GM12878 (cell line): Measurements from ENCODE around the gene MYO9B.

Source experiments
- BRCA1 ChIP-seq: IDR thresholded peaks from 2 replicates; pipeline ENCODE4 v1.6.1; 2011; ENCODE audit warnings: low read depth, low read length, improper control_type of control experiment
- CEBPB ChIP-seq, 2 experiments: fragments of 150-350 bp in 1 of 2; IDR thresholded peaks; 2 replicates each; pipeline ENCODE4 v1.6.1; 2012 to 2014; ENCODE audit warnings: low read depth in 2 of 2, low read length in 2 of 2, borderline replicate concordance in 1 of 2, inconsistent platforms in 1 of 2
- CTCF ChIP-seq, 3 experiments: IDR thresholded peaks in 2 of 3; conservative IDR thresholded peaks in 1 of 3; 2 replicates each; pipeline ENCODE4 v1.5.1; 2011; ENCODE audit warnings: low read depth in 3 of 3, low read length in 3 of 3, mild to moderate bottlenecking in 3 of 3, control low read depth in 2 of 3, moderate library complexity in 2 of 3, inconsistent platforms in 1 of 3, mixed read lengths in 1 of 3; ENCODE audit not compliant: control insufficient read depth in 2 of 3, insufficient read depth in 1 of 3; ENCODE audit errors: extremely low read depth in 1 of 3
- EP300 ChIP-seq, 2 experiments: fragments of 150-350 bp in 1 of 2; IDR thresholded peaks; 2 replicates each; pipeline ENCODE4 v1.6.1; 2011 to 2012; ENCODE audit warnings: low read depth in 2 of 2, low read length in 2 of 2, borderline replicate concordance in 1 of 2, improper control_type of control experiment in 1 of 2, inconsistent platforms in 1 of 2; ENCODE audit not compliant: control insufficient read depth in 1 of 2
- EZH2 ChIP-seq: IDR thresholded peaks from 2 replicates; pipeline ENCODE4 v1.6.1; 2012; ENCODE audit warnings: low read depth, mild to moderate bottlenecking, control low read depth, inconsistent platforms, low read length, borderline replicate concordance; ENCODE audit not compliant: control insufficient read depth
- PKNOX1 ChIP-seq: fragments of 450-650 bp; IDR thresholded peaks from 2 replicates; pipeline ENCODE4 v1.6.1; 2016; ENCODE audit warnings: mild to moderate bottlenecking
- RAD21 ChIP-seq: IDR thresholded peaks from 2 replicates; pipeline ENCODE4 v1.6.1; 2011; ENCODE audit warnings: mild to moderate bottlenecking, low read depth, low read length, moderate library complexity; ENCODE audit not compliant: insufficient read depth
- REST ChIP-seq: IDR thresholded peaks from 2 replicates; pipeline ENCODE4 v1.6.1; 2012; ENCODE audit warnings: mild to moderate bottlenecking, low read depth, low read length
- SMC3 ChIP-seq: IDR thresholded peaks from 2 replicates; pipeline ENCODE4 v1.6.1; 2011; ENCODE audit warnings: low read length, improper control_type of control experiment, borderline replicate concordance
- TAF1 ChIP-seq: IDR thresholded peaks from 2 replicates; pipeline ENCODE4 v1.6.1; 2011; ENCODE audit warnings: mild to moderate bottlenecking, low read depth, low read length, borderline replicate concordance
- ZBTB11 ChIP-seq: fragments of 450-650 bp; formaldehyde crosslinking; IDR thresholded peaks from 2 replicates; pipeline ENCODE4 v1.5.0; 2022; ENCODE audit warnings: mild to moderate bottlenecking, missing genetic modification characterization
- ZBTB40 ChIP-seq: fragments of 450-650 bp; IDR thresholded peaks from 2 replicates; pipeline ENCODE4 v1.6.1; 2016; ENCODE audit warnings: mild to moderate bottlenecking, moderate library complexity, borderline replicate concordance

- no peak for TF ChIP-seq EZH2
- TF ChIP-seq SMC3 = no peak
- TF ChIP-seq CTCF (IDR thresholded peaks at IDR 0.05 in 2 of 3, conservative IDR thresholded peaks at IDR 0.05 in 1 of 3; ENCODE audit: control insufficient read depth in 2 of 3, extremely low read depth in 1 of 3, insufficient read depth in 1 of 3, low read depth in 3 of 3, low read length in 3 of 3) = no peak
- no peak for TF ChIP-seq RAD21
- TF ChIP-seq BRCA1 = no peak
- TF ChIP-seq TAF1 = no peak
- no peak for TF ChIP-seq CEBPB (IDR thresholded peaks at IDR 0.05; ENCODE audit: borderline replicate concordance in 1 of 2, low read depth in 2 of 2, low read length in 2 of 2)
- no peak for TF ChIP-seq ZBTB40
- no peak for TF ChIP-seq REST
- TF ChIP-seq EP300 (IDR thresholded peaks at IDR 0.05; ENCODE audit: borderline replicate concordance in 1 of 2, control insufficient read depth in 1 of 2, low read depth in 2 of 2, low read length in 2 of 2) = no peak
- TF ChIP-seq ZBTB11 = no peak
- TF ChIP-seq PKNOX1 = no peak
These were observed 89.1 kb downstream of the MYO9B start for GRCh38 chr19:17164639-17165038.
